Left forelimb (tissue), 1 donor: ENCODE measurements around the gene SIRPD.

Experiments
- DNase-seq: peaks from one replicate; pipeline ENCODE4 v3.0.0-alpha.2; 2018; ENCODE audit warnings: low spot score

SIRPD gene

GRCh38 chr20:1494436-1494835 is 63.1 kb downstream of the SIRPD start:
- DNase-seq, result no peak

- no peak for DNase-seq
These were observed 64.0 kb downstream of the SIRPD start for GRCh38 chr20:1493536-1493935.

DNA sequence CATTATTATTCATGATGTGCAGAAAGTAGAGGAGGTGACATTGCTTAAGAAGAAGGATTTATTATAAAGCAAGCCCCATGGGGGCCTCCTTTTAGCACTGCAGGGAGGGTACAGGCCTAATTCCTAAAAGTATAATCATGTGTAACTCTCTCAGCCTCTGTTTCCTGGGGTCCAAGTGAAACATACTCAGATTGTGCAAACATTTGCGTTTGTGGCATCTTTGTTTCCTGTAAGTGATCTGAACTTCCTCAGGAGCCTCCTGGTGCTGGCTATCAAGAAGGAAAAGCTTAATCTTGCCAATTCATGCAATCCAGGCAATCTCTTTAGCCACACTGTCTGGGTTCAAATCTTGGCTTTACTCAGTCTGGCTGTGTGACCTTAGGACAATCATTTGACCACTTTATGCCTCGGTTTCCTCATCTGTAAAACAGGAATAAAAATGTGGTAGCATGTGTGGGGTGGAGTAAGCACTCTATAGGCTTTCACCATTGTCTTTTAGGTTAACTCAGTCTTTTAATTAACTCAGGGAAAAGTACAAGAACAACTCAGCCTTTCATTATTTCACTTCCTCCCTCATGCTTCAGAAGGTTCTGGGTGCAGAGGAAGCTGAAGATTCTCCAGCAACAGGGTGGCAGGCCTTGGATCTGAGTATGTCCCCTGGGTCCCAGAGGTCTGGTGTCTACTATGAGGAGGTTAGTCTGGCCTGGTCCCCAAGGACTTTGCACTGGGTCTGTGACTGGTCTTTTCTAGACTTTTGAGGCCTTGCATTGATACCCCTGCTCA is 65.5 kb downstream of the SIRPD start:
- DNase-seq, result no peak

DNA sequence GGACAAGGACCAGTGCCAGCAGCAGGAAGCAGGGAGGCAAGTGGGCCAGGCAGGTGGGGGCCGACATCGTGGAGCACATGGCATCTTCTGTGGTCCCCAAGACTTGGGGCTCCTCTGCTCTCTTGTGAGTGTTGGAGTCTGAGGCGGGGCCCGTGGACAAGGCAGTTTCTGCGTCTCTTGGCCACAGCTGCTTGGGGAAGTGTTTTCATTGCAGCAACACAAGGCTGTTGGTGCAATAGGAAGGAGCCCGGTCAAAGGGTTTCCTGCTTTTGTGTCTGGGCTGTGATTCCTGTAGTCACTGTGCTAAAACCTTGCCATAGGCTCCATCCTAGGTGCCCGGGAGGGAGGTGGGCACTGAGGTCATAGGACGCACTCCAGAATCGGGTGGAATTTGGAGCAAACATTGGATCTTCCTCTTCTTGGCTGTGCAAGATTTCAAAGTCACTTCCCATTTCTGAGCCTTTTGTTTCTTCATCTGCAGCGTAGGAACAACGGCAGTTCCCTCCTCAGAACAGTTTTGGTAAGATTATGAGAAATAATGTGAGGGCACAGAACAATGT is 66.1 kb downstream of the SIRPD start, which contains the start of gene SIRPB2:
SIRPB2 (minus strand) TSS at position 140 of the 560 bp plus-strand sequence; CDS start at position 79, 61 bp downstream.
- DNase-seq, result no peak

- DNase-seq, result no peak
These were observed 66.8 kb downstream of the SIRPD start for GRCh38 chr20:1490643-1491195.

DNA sequence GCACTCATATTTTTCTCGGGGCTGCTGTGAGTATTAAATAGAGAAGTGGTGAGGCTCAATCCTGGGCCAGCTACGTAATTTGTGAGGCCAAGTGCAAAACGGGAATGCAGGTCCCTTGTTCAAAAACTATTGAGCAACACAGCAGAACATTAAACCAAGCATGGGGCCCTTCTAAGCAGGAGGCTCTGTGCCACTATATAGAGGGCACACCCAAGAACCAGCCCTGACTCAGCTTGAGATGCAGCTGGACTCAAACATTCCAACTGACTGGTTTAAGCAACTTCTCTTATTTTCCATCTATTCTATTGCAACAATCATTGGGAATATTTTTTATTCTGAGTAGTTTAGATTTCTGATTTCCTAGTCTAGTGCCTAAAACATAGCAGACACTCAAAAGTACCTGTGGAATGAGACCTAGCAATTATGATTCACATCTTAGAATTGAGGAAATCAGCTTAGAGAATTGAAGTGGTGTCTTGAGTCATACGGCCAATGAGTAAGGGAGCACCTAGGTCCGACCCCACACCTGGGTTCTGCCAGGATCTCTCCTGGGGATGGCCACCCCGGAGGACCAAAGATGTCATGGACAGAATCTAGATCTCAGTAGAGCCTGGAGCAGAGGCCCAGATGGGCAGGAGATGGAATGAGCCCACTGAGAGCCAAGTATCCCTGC is 67.6 kb downstream of the SIRPD start:
- DNase-seq, result no peak

- DNase-seq, result no peak
These were observed 68.2 kb downstream of the SIRPD start for GRCh38 chr20:1489325-1489724.

- no peak for DNase-seq
These were observed 70.9 kb downstream of the SIRPD start for GRCh38 chr20:1486566-1486965.

DNA sequence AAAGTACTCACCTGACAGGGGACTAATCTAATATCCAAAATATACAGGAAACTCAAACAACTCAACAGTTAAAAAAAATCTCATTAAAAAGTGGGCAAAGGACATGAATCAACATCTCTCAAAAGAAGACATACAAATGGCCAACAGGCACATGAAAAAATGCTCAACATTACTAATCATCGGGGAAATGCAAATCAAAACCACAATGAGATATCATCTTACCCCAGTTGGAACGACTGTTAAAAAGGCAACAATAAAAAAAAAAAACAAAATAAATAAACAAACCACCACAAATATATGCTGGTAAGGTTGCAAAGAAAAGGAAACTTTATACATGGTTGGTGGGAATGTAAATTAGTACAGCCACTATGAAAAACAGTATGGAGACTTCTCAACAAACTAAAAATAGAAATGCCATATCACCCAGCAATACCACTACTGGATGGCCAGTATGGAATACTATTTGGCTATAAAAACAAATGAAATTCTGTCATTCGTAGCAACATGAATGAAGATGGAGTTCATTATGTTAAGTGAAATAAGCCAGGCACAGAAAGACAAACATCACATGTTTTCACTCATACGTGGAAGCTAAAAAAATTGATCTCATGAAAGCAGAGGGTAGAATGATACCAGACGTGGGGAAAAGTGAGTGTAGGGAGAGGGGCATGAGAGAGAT is 72.9 kb downstream of the SIRPD start:
- no peak for DNase-seq
